Measurements from ENCODE around the gene ZCWPW2.
A peak's percentile ranks its signal among the peaks of the same experiment; 100 is the strongest.

DNA sequence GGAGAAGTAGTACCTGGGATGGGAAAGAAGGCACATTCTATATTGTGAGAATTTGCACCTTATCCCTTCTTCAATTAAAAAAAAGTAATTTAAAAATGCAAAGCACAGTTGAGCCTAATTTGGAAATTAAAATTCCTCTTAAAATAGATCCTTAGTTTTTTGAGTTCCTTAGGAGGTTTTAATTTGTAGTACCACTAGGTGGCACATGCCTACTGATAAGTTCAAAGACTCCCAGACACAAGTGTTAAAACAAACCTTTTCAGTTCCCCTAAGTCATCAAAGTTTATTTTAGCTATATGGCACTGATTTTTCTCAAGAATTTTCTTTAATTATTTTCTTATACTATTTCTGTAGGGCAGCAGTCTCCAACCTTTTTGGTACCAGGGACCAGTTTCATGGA, 127.7 kb downstream of the ZCWPW2 start:
- peak; percentile 81 for TF ChIP-seq CTCF (IDR thresholded peaks at IDR 0.05)
- TF ChIP-seq ZFX (IDR thresholded peaks at IDR 0.05; ENCODE audit: borderline replicate concordance): no peak
